HG03196 (cell line): ENCODE data around the gene ST8SIA3.
"Not testable (repeated sequence)": the region's sequence is repeated elsewhere in the genome, so short reads cannot be mapped to it uniquely, and the experiment has no call there.

Experiments used
- ATAC-seq: cut with Tn5 transposase; IDR thresholded peaks from one replicate; pipeline ENCODE4 v1.9.1; 2021; ENCODE audit not compliant: unreplicated experiment

Gene ST8SIA3

DNA sequence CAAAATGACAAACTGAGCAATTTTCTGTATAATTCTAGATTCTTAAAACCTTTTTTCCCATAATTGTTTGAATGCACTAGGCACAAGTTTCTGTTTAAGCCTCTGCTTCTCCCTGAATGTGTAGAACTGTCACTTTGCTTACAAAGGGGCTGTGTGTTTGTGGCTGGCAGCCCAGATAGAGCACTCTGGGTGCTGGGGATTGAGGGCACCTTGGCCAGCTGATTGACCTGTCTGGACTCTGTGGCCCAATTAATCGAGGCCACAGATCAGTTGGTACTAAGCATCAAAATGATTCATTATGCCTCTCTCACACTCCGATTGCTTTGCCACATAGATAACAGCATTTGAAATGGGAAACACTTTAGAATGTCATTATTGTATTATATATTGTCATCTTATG is 12.1 kb downstream of the ST8SIA3 start:
- no peak for ATAC-seq

DNA sequence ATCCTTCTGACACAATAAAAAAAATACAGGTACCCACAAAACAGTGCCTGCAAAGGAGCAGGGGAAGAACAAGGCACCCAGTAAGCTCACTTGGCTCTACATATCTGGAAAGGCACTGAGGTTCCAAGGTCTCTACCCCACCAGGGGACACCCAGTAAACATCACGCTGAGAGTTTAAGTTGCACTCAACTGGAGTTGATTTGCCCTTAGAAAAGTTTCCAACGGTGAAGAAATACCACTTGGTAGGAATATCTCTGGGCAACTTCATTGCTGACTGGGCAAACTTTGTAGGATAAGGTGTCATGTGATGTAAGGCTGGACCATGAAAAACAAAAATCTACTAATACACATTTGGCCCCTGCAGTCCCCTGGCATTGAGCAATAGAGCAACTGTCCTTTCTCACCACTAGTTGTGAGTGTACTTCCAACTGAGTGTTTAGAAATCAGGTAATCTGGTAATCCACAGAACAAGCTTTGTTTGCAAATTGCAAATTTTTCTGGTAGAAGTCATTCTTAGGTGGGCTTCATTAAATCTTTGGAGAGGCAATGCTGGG is 14.2 kb downstream of the ST8SIA3 start:
- ATAC-seq: no peak

DNA sequence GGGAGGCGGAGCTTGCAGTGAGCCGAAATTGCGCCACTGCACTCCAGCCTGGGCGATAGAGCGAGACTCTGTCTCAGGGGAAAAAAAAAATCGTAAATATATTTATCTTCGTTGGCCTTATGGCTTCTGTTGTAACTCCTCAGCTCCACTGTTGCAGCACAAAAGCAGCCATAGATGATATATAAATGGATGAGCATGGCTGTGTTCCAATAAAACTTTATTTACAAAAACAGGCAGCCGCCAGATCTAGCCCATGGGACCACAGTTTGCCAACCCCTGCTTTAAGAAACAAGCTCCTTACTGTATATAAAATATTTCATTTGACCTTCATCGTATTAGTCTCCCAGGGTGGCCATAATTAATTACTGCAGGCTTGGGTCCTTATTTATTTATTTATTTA is 20.1 kb downstream of the ST8SIA3 start:
- no peak for ATAC-seq

DNA sequence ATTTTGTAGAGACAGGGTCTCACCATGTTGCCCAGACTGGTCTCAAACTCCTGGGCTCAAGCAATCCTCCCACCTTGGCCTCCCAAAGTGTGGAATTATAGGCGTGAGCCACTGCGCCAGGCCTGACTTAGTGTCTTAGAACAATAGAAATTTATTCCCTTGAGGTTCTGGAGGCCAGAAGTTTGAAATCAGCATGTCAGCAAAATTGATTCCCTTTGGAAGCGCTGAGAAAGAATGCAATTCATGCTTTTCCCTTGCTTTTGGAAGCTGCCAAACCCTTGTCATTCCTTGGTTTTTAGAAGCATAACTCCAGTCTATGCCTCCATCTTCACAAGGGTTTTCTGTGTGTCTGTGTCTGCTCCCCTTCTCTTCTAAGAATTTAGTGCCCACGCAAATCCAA is 20.7 kb downstream of the ST8SIA3 start:
- ATAC-seq: no peak

DNA sequence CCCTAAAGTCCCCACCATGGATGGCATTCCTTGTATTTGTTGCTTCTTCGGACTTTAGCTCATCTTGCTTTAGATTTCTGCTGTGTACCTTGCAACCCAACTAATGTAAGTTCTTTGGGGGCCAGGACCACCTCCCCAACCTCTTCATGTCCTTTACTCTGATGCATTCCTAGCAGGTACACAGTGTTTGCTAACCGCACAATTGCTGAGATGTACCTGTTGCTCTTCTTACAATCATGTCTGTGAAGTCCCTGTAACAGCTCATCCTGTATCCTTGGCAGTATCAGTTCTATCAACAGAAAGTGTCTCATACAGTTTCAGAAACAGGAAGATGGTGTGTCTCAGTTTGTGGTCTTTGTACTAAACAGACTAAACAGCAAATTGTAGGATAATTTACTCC is 24.1 kb downstream of the ST8SIA3 start:
- no peak for ATAC-seq

DNA sequence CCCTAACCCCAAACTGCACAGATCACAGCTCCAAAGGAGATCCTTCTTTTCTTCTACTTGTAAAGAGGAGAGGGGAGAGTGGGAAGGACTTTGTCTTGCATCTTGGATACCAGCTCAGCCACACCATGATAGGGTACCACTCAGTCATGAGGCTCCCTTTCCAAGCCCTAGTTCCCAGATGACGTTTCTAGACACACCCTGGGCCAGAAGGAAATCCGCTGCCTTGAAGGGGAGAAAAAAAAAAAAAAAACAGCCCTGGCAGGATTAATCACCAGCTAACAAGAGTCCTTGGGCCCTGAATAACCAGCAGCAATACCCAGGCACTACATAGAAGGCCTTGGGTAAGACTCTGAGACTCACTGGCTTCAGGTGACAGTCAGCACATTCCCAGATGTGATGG is 36.9 kb downstream of the ST8SIA3 start:
- ATAC-seq: no peak

DNA sequence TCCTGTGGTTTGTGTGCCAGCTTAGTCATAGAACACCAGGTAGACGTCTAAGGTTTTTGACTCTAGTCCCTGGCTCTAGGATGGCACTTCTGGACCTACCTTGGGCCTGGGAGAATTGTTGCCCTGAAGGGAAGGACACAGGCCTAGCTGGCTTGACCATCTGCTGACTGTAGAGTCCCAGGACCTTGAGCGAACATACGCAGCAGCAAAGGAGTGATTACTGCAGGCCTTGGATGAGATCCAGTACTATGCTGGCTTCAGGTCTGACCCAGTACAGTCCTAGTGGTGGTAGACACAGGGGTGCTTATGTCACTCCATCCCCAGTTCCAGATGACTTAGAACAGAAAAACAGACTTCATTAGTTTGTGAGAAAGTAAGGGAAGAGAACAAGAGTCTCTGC is 37.7 kb downstream of the ST8SIA3 start:
- ATAC-seq: no peak

DNA sequence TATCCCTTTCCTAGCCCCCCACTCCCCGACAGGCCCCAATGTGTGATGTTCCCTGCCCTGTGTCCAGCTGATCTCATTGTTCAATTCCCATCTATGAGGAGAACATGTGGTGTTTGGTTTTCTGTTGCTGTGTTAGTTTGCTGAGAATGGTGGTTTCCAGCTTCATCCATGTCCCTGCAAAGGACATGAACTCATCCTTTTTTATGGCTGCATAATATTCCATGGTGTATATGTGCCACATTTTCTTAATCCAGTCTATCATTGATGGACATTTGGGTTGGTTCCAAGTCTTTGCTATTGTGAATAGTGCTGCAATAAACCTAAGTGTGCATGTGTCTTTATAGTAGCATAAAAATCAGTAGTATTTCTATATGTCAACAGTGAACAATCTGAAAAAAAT is 42.4 kb downstream of the ST8SIA3 start:
- not testable (repeated sequence) for ATAC-seq

DNA sequence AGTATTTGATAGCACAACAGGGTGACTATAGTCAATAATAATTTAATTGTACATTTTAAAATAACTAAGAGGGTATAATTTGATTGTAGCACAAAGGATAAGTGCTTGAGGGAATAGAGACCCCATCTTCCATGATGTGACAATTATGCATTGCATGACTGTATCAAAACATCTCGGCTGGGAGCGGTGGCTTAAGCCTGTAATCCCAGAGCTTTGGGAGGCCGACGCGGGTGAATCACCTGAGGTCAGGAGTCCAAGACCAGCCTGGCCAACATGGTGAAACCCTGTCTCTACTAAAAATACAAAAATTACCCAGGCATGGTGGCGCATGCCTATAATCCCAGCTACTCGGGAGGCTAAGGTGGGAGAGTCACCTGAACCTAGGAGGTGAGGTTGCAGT is 44.5 kb downstream of the ST8SIA3 start:
- ATAC-seq: not testable (repeated sequence)

DNA sequence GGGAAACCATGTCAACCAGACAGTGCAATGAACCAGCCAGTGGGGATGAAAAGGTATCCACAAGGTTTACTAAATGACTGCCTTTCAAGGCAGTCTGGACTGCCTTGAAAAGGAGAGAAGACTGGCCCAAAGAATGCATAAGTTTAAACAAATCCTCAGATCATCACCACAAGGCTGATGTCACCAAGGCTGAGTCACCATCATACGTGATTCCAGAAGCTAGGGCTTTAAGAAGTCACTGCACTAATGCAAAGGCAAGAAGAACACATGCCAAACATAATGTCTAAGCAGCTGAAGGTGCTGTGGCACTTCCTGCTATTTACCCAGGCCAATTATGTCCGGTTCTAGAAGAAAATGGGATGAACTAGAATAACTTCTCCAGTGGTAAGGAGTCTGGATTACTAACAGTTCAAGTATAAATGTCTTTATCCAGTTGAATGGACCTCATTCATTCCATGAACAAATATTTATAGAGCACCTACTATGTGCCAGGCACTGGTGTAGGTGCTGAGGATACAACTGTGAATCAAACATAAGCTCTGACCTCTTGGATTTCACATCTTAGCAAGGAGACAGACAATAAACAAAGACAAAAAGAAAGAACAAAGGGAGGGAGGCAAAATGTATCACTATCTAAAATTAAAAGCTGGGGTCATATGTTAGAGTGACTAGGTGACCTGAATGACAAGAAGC is 45.2 kb downstream of the ST8SIA3 start:
- no peak for ATAC-seq

DNA sequence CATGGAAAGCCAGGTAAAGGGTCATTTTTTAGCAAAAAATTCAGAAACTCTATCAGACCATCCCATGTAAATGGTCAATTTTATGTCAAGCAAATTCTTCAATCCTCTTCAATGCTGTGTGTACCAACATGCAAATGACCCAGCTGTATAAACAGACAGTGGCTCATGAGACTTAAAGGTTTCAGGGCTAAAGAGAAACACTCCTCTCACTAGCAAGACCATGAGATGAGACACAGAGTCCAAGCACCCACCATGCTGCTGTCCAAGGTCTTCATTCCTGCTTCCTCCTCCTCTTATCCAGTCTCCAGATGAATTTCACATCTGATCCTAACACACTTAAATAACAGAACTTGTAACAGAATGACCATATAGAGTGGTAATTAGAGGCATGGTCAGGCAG is 52.0 kb downstream of the ST8SIA3 start:
- ATAC-seq: no peak

DNA sequence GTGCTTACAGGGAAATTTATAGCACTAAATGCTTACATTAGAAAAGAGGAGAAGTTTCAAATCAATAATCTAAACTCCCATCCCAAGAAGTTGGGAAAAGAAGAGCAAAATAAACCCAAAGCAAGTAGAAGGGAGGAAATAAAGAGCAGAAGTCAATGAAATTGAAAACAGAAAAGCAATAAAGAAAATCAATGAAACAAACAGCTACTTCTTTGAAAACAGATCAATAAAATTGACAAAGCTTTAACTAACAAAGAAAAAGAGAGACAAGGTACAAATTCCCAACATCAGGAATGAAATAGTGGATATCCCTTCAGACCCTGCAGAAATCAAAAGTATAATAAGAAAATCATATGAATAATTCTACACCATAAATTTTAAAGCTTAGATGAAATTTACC is 57.3 kb downstream of the ST8SIA3 start:
- no peak for ATAC-seq

DNA sequence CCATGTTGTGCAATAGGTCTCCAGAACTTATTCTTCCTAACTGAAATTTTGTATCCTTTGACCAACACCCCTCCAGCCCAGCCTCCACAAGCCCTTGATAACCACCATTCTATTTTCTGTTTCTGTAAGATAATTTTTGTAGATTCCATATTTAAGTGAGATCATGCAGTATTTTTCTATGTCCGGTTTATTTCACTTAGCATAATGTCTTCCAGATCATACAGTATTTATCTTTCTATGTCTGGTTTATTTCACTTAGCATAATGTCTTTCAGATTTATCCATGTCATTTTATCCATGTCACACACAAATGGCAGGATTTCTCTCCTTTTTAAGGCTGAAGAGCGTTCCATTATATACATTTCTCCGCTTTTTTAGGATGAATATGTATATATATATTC is 58.4 kb downstream of the ST8SIA3 start:
- no peak for ATAC-seq

DNA sequence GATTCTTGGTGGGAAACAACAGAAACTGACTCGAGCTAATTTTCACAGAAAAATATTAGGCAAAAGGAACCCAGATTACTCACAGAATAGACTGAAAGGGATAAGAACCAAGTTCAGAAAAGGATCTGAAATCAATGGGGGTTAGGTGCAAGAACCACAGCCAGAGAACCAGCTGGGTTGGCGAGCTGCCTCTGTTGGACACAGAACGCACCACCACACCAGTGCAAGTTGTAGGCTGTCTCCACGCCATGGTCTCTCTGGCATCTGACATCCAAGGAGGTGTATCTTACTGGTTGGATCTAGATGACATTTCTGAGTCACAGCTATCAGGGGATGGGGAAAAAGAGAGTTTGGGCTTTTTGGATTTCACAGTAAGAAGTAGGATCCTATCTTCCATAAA is 64.2 kb downstream of the ST8SIA3 start:
- ATAC-seq: no peak
